ENCODE measurements around the gene SDR42E1. TPM values are rescaled to one million over a fixed set of nuclear protein-coding genes. Genes with fewer than 3 reads are reported as not detected.

The SDR42E1 gene
- polyA plus RNA-seq, 2 of the 4 experiments (the other 2 are of a cell fraction) = 1.7 to 5.2 TPM

DNA sequence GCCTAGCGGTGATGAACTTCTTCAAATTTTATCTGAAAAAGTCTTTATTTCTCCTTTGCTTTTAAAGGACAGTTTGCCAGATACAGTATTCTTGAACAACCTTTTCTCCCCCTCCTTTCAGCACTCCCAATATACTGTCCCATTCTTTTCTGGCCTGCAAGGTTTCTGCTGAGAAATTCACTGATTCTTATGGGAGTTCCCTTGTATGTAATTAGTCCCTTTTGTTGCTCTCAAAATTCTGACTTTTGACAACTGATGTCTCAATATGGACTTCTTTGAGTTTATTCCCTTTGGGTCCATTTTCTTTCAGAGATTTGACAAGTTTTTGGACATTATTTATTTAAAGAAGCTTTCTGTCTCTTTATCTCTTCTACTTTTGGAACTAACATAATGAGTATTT lies 39.4 kb downstream of the SDR42E1 start:
- 90% methylated on average over 1 of the region's 1 CpG for WGBS (ENCODE audit: missing lambda C conversion rate)
- no peak for ATAC-seq

DNA sequence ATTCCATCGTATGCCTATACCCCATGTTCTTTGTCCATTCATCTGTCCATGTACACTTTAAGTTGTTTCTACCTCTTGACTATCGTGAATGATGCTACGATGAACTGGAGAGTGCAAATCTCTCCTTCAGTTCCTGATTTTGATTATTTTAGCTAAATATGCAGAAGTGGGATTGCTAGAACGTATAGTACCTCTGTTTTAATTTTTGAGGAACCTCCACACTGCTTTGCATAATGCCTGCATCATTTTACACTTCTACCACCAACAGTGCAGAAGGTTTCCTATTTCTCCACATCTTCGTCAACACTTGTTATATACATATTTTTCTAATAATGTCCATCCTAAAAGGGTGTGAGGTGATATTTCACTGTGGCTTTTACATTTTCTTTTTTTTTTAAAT lies 43.9 kb downstream of the SDR42E1 start:
- POLR2A ChIA-PET = no interaction called here

More for the DNA sequence above, 39.4 kb downstream of the SDR42E1 start:
- TF ChIP-seq CHD4 (IDR thresholded peaks at IDR 0.05; ENCODE audit: borderline replicate concordance) (no peak), RNF2 (IDR thresholded peaks at IDR 0.05; ENCODE audit: borderline replicate concordance, low read depth) (no peak), RAD21 (conservative IDR thresholded peaks at IDR 0.05 in 1 of 2, IDR thresholded peaks at IDR 0.05 in 1 of 2) (no peak), CEBPB (IDR thresholded peaks at IDR 0.05) (no peak), FOXS1 (CRISPR knock-in tag; IDR thresholded peaks at IDR 0.05) (no peak), BHLHE40 (IDR thresholded peaks at IDR 0.05; ENCODE audit: low read depth, low read length) (no peak), ESRRA (IDR thresholded peaks at IDR 0.05; ENCODE audit: borderline replicate concordance, low read length) (no peak), KDM5A (IDR thresholded peaks at IDR 0.05) (no peak), NR3C1 (IDR thresholded peaks at IDR 0.05) (no peak), TFCP2L1 (CRISPR knock-in tag; IDR thresholded peaks at IDR 0.05) (no peak), MAFK (IDR thresholded peaks at IDR 0.05; ENCODE audit: partially characterized antibody) (no peak), FOSB (CRISPR knock-in tag; IDR thresholded peaks at IDR 0.05) (no peak), HOXB13 (CRISPR knock-in tag; IDR thresholded peaks at IDR 0.05; ENCODE audit: low read depth) (no peak)
- TF ChIP-seq, protein P1, sequence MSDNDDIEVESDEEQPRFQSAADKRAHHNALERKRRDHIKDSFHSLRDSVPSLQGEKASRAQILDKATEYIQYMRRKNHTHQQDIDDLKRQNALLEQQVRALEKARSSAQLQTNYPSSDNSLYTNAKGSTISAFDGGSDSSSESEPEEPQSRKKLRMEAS (IDR thresholded peaks at IDR 0.05) = no peak
- Histone ChIP-seq H3K4me3 (no peak overlapping the region), H3K9me3 (peaks cover 9% of the 10 kb centered on the region), H3K27ac (no peak overlapping the region), H3K4me1 (no peaks in the 10 kb centered on the region), H3K4me2 (no peak overlapping the region)
- ChIA-PET POLR2A (no interaction called here), CTCF (interaction anchor here (0.7 kb wide), 1 partner anchor 258 kb away, joined by 3 read pairs; no protein-coding TSS in a partner anchor)
- no peak for FAIRE-seq
- DNase-seq (ENCODE audit: low read depth in 1 of 2, low spot score in 1 of 2) = no peak

DNA sequence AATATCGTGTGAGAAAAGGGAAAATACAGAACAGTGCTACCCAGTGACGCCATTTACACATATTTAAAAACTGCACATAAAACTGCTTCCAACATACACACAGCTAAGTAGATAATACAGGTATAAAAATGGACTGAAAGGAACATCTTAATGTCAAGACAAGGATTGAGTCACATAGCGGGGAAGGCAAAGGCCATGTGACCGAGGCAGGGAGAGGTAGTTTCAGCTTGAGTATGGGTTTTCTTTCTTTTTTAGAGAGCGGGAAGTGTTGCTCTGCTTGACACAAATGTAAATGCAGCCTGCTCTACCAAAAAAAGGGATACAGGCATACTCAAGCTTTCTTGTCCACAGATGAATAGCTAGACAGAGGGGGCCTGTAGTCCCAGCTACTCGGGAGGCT lies 46.5 kb downstream of the SDR42E1 start:
- WGBS (ENCODE audit: missing lambda C conversion rate) = 43% methylated on average over 6 of the region's 6 CpGs
- DNase-seq (ENCODE audit: low read depth in 1 of 2, low spot score in 1 of 2) = no peak
- ChIA-PET POLR2A (no interaction called here), CTCF (no interaction called here)
- Histone ChIP-seq H3K4me2 (no peak overlapping the region), H3K27ac (no peak overlapping the region), H3K4me1 (no peaks in the 10 kb centered on the region), H3K9me3 (no peaks in the 10 kb centered on the region), H3K4me3 (no peak overlapping the region)
- no peak for ATAC-seq
- no peak for FAIRE-seq
- no peak for TF ChIP-seq ZSCAN20 (CRISPR knock-in tag; IDR thresholded peaks at IDR 0.05)
- TF ChIP-seq, protein P2, sequence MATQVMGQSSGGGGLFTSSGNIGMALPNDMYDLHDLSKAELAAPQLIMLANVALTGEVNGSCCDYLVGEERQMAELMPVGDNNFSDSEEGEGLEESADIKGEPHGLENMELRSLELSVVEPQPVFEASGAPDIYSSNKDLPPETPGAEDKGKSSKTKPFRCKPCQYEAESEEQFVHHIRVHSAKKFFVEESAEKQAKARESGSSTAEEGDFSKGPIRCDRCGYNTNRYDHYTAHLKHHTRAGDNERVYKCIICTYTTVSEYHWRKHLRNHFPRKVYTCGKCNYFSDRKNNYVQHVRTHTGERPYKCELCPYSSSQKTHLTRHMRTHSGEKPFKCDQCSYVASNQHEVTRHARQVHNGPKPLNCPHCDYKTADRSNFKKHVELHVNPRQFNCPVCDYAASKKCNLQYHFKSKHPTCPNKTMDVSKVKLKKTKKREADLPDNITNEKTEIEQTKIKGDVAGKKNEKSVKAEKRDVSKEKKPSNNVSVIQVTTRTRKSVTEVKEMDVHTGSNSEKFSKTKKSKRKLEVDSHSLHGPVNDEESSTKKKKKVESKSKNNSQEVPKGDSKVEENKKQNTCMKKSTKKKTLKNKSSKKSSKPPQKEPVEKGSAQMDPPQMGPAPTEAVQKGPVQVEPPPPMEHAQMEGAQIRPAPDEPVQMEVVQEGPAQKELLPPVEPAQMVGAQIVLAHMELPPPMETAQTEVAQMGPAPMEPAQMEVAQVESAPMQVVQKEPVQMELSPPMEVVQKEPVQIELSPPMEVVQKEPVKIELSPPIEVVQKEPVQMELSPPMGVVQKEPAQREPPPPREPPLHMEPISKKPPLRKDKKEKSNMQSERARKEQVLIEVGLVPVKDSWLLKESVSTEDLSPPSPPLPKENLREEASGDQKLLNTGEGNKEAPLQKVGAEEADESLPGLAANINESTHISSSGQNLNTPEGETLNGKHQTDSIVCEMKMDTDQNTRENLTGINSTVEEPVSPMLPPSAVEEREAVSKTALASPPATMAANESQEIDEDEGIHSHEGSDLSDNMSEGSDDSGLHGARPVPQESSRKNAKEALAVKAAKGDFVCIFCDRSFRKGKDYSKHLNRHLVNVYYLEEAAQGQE (IDR thresholded peaks at IDR 0.05) = no peak
- TF ChIP-seq, protein P3, sequence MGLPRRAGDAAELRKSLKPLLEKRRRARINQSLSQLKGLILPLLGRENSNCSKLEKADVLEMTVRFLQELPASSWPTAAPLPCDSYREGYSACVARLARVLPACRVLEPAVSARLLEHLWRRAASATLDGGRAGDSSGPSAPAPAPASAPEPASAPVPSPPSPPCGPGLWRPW (IDR thresholded peaks at IDR 0.05) = no peak
- no peak for TF ChIP-seq EHF (CRISPR knock-in tag; IDR thresholded peaks at IDR 0.05)
- TF ChIP-seq NFE2L2 (conservative IDR thresholded peaks at IDR 0.05; ENCODE audit: low read length) = no peak
- no peak for TF ChIP-seq CEBPB (IDR thresholded peaks at IDR 0.05)
- TF ChIP-seq, protein P4, sequence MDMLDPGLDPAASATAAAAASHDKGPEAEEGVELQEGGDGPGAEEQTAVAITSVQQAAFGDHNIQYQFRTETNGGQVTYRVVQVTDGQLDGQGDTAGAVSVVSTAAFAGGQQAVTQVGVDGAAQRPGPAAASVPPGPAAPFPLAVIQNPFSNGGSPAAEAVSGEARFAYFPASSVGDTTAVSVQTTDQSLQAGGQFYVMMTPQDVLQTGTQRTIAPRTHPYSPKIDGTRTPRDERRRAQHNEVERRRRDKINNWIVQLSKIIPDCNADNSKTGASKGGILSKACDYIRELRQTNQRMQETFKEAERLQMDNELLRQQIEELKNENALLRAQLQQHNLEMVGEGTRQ (IDR thresholded peaks at IDR 0.05) = no peak
- no peak for TF ChIP-seq RAD21 (conservative IDR thresholded peaks at IDR 0.05 in 1 of 2, IDR thresholded peaks at IDR 0.05 in 1 of 2)
- TF ChIP-seq ZNF302 (CRISPR knock-in tag; IDR thresholded peaks at IDR 0.05) = no peak

More for the DNA sequence above, 43.9 kb downstream of the SDR42E1 start:
- TF ChIP-seq, protein P5, sequence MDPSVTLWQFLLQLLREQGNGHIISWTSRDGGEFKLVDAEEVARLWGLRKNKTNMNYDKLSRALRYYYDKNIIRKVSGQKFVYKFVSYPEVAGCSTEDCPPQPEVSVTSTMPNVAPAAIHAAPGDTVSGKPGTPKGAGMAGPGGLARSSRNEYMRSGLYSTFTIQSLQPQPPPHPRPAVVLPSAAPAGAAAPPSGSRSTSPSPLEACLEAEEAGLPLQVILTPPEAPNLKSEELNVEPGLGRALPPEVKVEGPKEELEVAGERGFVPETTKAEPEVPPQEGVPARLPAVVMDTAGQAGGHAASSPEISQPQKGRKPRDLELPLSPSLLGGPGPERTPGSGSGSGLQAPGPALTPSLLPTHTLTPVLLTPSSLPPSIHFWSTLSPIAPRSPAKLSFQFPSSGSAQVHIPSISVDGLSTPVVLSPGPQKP (IDR thresholded peaks at IDR 0.05; ENCODE audit: low read depth, low read length) = no peak
- TF ChIP-seq MYC (IDR thresholded peaks at IDR 0.05; ENCODE audit: borderline replicate concordance, low read length) = no peak
- no peak for TF ChIP-seq ZSCAN20 (CRISPR knock-in tag; IDR thresholded peaks at IDR 0.05)
- TF ChIP-seq, protein P6, sequence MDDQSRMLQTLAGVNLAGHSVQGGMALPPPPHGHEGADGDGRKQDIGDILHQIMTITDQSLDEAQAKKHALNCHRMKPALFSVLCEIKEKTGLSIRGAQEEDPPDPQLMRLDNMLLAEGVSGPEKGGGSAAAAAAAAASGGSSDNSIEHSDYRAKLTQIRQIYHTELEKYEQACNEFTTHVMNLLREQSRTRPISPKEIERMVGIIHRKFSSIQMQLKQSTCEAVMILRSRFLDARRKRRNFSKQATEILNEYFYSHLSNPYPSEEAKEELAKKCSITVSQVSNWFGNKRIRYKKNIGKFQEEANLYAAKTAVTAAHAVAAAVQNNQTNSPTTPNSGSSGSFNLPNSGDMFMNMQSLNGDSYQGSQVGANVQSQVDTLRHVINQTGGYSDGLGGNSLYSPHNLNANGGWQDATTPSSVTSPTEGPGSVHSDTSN (IDR thresholded peaks at IDR 0.05) = no peak
- TF ChIP-seq JUNB (IDR thresholded peaks at IDR 0.05) = no peak
- TF ChIP-seq CBX2 (IDR thresholded peaks at IDR 0.05; ENCODE audit: borderline replicate concordance, low read depth) = no peak
- TF ChIP-seq HOXA7 (CRISPR knock-in tag; IDR thresholded peaks at IDR 0.05) = no peak
- TF ChIP-seq BHLHE40 (IDR thresholded peaks at IDR 0.05; ENCODE audit: low read depth, low read length) = no peak
- TF ChIP-seq ZNF302 (CRISPR knock-in tag; IDR thresholded peaks at IDR 0.05) = no peak
- no peak for TF ChIP-seq NPAS2 (CRISPR knock-in tag; IDR thresholded peaks at IDR 0.05; ENCODE audit: borderline replicate concordance)
- TF ChIP-seq ESRRA (IDR thresholded peaks at IDR 0.05; ENCODE audit: borderline replicate concordance, low read length) = no peak
- no peak for TF ChIP-seq POLR2AphosphoS2 (conservative IDR thresholded peaks at IDR 0.05; ENCODE audit: low read length)
- no peak for TF ChIP-seq EHF (CRISPR knock-in tag; IDR thresholded peaks at IDR 0.05)
- no peak for TF ChIP-seq RCOR1 (IDR thresholded peaks at IDR 0.05; ENCODE audit: low read depth, low read length)
- no peak for TF ChIP-seq EHMT2 (IDR thresholded peaks at IDR 0.05; ENCODE audit: low read depth)
- no peak for TF ChIP-seq MAZ (IDR thresholded peaks at IDR 0.05; ENCODE audit: borderline replicate concordance, low read depth, low read length)
- no peak for TF ChIP-seq HEYL (CRISPR knock-in tag; IDR thresholded peaks at IDR 0.05)
- CTCF ChIA-PET = interaction anchor here (1.2 kb wide), 2 partner anchors 12 to 113 kb away, joined by 3 read pairs; no protein-coding TSS in a partner anchor
- no peak for FAIRE-seq
- Histone ChIP-seq H3K4me3 (no peak overlapping the region), H3K27ac (no peak overlapping the region), H3K4me2 (no peak overlapping the region), H3K4me1 (no peaks in the 10 kb centered on the region), H3K9me3 (peaks cover 5% of the 10 kb centered on the region)
- no peak for ATAC-seq
- WGBS (ENCODE audit: missing lambda C conversion rate) = 34% methylated on average over 5 of the region's 5 CpGs
- no peak for DNase-seq (ENCODE audit: low read depth in 1 of 2, low spot score in 1 of 2)
